Endodermal cell (in vitro differentiated cells): Measurements from ENCODE around the gene ATG16L2. TPM values are rescaled to one million over a fixed set of nuclear protein-coding genes. Genes with fewer than 3 reads are reported as not detected.

Source experiments
- DNase-seq: peaks from one replicate; pipeline ENCODE4 v3.0.0-alpha.2; 2017
- H3K27ac ChIP-seq: 2 replicates; pipeline ENCODE4 v1.5.1; 2013; ENCODE audit warnings: mild to moderate bottlenecking, low read depth, low read length, moderate library complexity
- H3K27me3 ChIP-seq: 2 replicates; pipeline ENCODE4 v1.6.1; 2013; ENCODE audit warnings: mild to moderate bottlenecking, low read length, moderate library complexity; ENCODE audit not compliant: insufficient read depth, control insufficient read depth, poor library complexity, severe bottlenecking
- H3K36me3 ChIP-seq: 2 replicates; pipeline ENCODE4 v1.7.0; 2013; ENCODE audit warnings: mild to moderate bottlenecking, low read length, moderate library complexity; ENCODE audit not compliant: control insufficient read depth, insufficient read depth
- H3K4me1 ChIP-seq: one replicate; pipeline ENCODE4 v1.7.0; 2013; ENCODE audit warnings: low read length; ENCODE audit not compliant: control insufficient read depth, insufficient read depth
- H3K4me3 ChIP-seq: 2 replicates; pipeline ENCODE4 v1.5.1; 2013; ENCODE audit warnings: mild to moderate bottlenecking, low read length, moderate library complexity
- H3K9ac ChIP-seq: 2 replicates; pipeline ENCODE4 v1.6.1; 2013; ENCODE audit warnings: mild to moderate bottlenecking, low read length, moderate library complexity; ENCODE audit not compliant: poor library complexity, severe bottlenecking; ENCODE audit errors: extremely low read depth
- H3K9me3 ChIP-seq: 2 replicates; pipeline ENCODE4 v1.6.1; 2013; ENCODE audit warnings: mild to moderate bottlenecking, low read length, moderate library complexity; ENCODE audit not compliant: control insufficient read depth
- H3K27ac Mint-ChIP-seq: 2 replicates; pipeline ENCODE4 v1.8.0; 2020; ENCODE audit warnings: mixed read lengths
- H3K27me3 Mint-ChIP-seq: 2 replicates; pipeline ENCODE4 v1.8.0; 2021; ENCODE audit warnings: mild to moderate bottlenecking, mixed read lengths; ENCODE audit not compliant: insufficient read depth
- H3K36me3 Mint-ChIP-seq: 2 replicates; pipeline ENCODE4 v1.8.0; 2020; ENCODE audit warnings: low read depth, mixed read lengths
- H3K4me1 Mint-ChIP-seq: 2 replicates; pipeline ENCODE4 v1.8.0; 2020; ENCODE audit warnings: mixed read lengths
- H3K4me3 Mint-ChIP-seq: 2 replicates; pipeline ENCODE4 v1.8.0; 2020; ENCODE audit warnings: mild to moderate bottlenecking, moderate library complexity, mixed read lengths
- H3K9me3 Mint-ChIP-seq: 2 replicates; pipeline ENCODE4 v1.8.0; 2020; ENCODE audit warnings: mild to moderate bottlenecking, mixed read lengths
- WGBS, 2 experiments: methylation state at CpG; one replicate each; pipeline versions ENCODE4 v1.1.5 to v1.1.7; 2013; ENCODE audit warnings: missing lambda C conversion rate in 2 of 2, mixed read lengths in 1 of 2; ENCODE audit not compliant: insufficient coverage in 1 of 2, insufficient read length in 1 of 2; 5-methylcytosine and 5-hydroxymethylcytosine counted together
- total RNA-seq, 2 donors: library from RNA; stranded (reverse); fragmentation: NEBNext Ultra II Directional in 1 of 2; extraction: Animal tissue kit (Norgen Biotek cat#: 25700) in 1 of 2; gene quantifications; 2 replicates in 1 of 2; 3 replicates in 1 of 2; pipeline ENCODE4 v1.2.1, GENCODE V29; 2021
- TF ChIP-seq, protein P1 (sequence below): fragments of 200-600 bp; sonication (generic); conservative IDR thresholded peaks from 2 replicates; pipeline ENCODE4 v1.5.0; 2021; ENCODE audit warnings: antibody characterized with exemption, mild to moderate bottlenecking

The ATG16L2 gene
- total RNA-seq, 2 donors from 2014 or later = 32.2 to 34.2 TPM

DNA sequence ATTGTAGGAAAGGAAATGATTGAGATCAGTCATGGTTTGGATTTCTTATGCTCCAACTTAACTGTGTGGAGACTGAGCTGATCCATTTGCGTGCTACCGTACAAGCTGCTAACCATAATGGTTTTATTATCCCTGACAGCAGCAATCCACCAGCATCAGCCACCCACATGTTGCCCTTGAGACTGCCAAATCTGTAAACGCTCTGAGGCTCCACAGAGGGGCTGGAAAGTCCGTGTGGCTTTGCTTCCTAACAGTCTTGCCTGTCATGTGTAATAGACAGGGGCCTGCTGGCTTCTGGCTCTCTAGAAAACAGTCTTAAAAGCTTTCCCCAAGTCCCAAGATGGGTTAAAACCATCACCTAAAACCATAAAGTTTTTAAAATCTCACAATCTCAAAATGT lies 30.1 kb downstream of the ATG16L2 start:
- no peak for DNase-seq
- Mint-ChIP-seq H3K27me3 (no peaks in the 10 kb centered on the region), H3K27ac (no peak overlapping the region), H3K36me3 (no peaks in the 10 kb centered on the region), H3K9me3 (no peaks in the 10 kb centered on the region), H3K4me1 (no peaks in the 10 kb centered on the region), H3K4me3 (no peak overlapping the region)
- Histone ChIP-seq H3K36me3 (no peaks in the 10 kb centered on the region), H3K9me3 (no peaks in the 10 kb centered on the region), H3K27ac (no peak overlapping the region), H3K4me3 (no peak overlapping the region), H3K9ac (no peak overlapping the region), H3K4me1 (no peaks in the 10 kb centered on the region), H3K27me3 (no peaks in the 10 kb centered on the region)
- WGBS, 2 experiments = 87 to 88% methylated on average over 4 of the region's 4 CpGs
- TF ChIP-seq, protein P1, sequence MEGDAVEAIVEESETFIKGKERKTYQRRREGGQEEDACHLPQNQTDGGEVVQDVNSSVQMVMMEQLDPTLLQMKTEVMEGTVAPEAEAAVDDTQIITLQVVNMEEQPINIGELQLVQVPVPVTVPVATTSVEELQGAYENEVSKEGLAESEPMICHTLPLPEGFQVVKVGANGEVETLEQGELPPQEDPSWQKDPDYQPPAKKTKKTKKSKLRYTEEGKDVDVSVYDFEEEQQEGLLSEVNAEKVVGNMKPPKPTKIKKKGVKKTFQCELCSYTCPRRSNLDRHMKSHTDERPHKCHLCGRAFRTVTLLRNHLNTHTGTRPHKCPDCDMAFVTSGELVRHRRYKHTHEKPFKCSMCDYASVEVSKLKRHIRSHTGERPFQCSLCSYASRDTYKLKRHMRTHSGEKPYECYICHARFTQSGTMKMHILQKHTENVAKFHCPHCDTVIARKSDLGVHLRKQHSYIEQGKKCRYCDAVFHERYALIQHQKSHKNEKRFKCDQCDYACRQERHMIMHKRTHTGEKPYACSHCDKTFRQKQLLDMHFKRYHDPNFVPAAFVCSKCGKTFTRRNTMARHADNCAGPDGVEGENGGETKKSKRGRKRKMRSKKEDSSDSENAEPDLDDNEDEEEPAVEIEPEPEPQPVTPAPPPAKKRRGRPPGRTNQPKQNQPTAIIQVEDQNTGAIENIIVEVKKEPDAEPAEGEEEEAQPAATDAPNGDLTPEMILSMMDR = no peak

DNA sequence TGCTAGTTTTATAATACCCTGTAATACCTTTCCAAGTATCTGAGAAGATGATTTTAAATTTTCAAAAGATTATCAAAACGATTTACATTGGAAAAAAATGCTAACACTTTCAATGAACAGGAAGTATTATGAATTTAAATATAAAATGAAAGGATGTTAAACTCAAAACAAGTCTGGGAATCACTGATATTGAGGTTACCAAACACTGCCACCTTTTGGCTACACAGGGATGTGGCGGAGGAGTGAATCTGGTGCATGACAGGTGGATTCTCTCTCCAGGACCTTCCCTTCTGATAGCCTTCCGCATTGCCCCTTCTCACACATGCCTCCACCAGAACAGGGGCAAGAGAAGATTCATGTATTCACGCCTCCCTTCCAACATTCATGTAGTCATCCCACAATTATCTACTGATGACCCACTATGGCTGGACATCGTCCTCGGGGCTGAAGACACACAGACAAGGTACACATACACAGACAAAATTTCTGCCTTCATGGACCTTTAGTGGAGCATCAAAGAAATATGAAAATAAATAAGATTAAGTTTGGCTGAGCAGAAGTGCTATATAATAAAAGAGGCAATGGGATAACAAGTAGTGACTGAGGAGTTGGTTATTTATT lies 34.7 kb downstream of the ATG16L2 start:
- TF ChIP-seq, protein P1 = peak; percentile 84
- Histone ChIP-seq H3K9ac (no peak overlapping the region), H3K27me3 (no peaks in the 10 kb centered on the region), H3K4me3 (no peak overlapping the region), H3K36me3 (no peaks in the 10 kb centered on the region), H3K4me1 (no peaks in the 10 kb centered on the region), H3K27ac (no peak overlapping the region), H3K9me3 (no peaks in the 10 kb centered on the region)
- Mint-ChIP-seq H3K4me3 (no peak overlapping the region), H3K27me3 (no peaks in the 10 kb centered on the region), H3K4me1 (no peaks in the 10 kb centered on the region), H3K36me3 (no peaks in the 10 kb centered on the region), H3K9me3 (no peaks in the 10 kb centered on the region), H3K27ac (no peak overlapping the region)
- WGBS, 2 experiments = 65 to 90% methylated on average over 2 to 5 of the region's 6 CpGs
- peak; percentile 80 for DNase-seq

DNA sequence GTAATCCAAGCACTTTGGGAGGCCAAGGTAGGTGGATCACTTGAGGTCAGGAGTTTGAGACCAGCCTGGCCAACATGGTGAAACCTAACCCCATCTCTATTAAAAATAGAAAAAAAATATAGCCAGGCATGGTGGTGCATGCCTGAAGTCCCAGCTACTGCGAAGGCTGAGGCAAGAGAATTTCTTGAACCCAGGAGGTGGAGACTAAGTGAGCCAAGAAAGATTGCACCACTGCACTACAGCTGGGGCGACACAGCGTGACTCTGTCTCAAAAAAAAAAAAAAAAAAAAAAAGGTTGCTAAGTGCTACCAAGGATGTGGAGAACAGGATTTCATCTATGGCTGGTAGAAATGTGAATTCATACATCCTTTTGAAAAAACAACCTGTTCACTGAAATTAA lies 36.6 kb downstream of the ATG16L2 start:
- H3K4me1 ChIP-seq = no peaks in the 10 kb centered on the region
- H3K4me3 ChIP-seq = no peak overlapping the region
- Mint-ChIP-seq H3K36me3 (no peaks in the 10 kb centered on the region), H3K4me3 (no peak overlapping the region), H3K27me3 (no peaks in the 10 kb centered on the region), H3K27ac (no peak overlapping the region), H3K9me3 (no peaks in the 10 kb centered on the region), H3K4me1 (no peaks in the 10 kb centered on the region)
- H3K27ac ChIP-seq = no peak overlapping the region
- TF ChIP-seq, protein P1 = no peak
- no peak overlapping the region for H3K9ac ChIP-seq
- no peak for DNase-seq
- H3K27me3 ChIP-seq = no peaks in the 10 kb centered on the region
- H3K9me3 ChIP-seq = no peaks in the 10 kb centered on the region
- 95 to 100% methylated on average over 1 to 3 of the region's 3 CpGs for WGBS, 2 experiments
- H3K36me3 ChIP-seq = no peaks in the 10 kb centered on the region
